Parietal lobe (tissue), 1 donor: Measurements from ENCODE around the gene ESM1. TPM values are rescaled to one million over a fixed set of nuclear protein-coding genes. Genes with fewer than 3 reads are reported as not detected.

Experiments
- total RNA-seq: library from RNA; depleted of rRNA; stranded (reverse); fragments of >200 nt; gene quantifications from one replicate; pipeline ENCODE4 v1.2.3, GENCODE V29; 2014

The ESM1 gene
- not detected for total RNA-seq

GRCh38 chr5:54985301-54986268, at the start of gene ESM1:
Gene ESM1 (minus strand): TSS chr5:54985593. CDS start chr5:54985517, 76 bp downstream.

Other genes with a start within 250 kb of the ESM1 start
- gene GZMK, start 38.7 kb upstream of the ESM1 start, total RNA-seq, result not detected
- gene GZMA, start 117.1 kb upstream of the ESM1 start, total RNA-seq, result not detected
- gene GPX8, start 174.6 kb upstream of the ESM1 start, total RNA-seq, result 0.63 TPM
- gene CDC20B, start 187.6 kb upstream of the ESM1 start, total RNA-seq, result 0.31 TPM
- not detected for gene MCIDAS, start 241.7 kb upstream of the ESM1 start, total RNA-seq
- not detected for gene CCNO, start 248.0 kb upstream of the ESM1 start, total RNA-seq